ENCODE data around the gene LCN12. TPM values are rescaled to one million over a fixed set of nuclear protein-coding genes. Genes with fewer than 3 reads are reported as not detected.

The LCN12 gene
- total RNA-seq, 1 donor from 2014 or later, result 2.1 TPM

- intact Hi-C loops (cut with DNase I), result no loop called here
- DNase-seq (peak; percentile 33), ATAC-seq (ENCODE audit: poor library complexity) (no peak)
These were observed 1.1 kb downstream of the LCN12 start for GRCh38 chr9:136952876-136953770.

DNA sequence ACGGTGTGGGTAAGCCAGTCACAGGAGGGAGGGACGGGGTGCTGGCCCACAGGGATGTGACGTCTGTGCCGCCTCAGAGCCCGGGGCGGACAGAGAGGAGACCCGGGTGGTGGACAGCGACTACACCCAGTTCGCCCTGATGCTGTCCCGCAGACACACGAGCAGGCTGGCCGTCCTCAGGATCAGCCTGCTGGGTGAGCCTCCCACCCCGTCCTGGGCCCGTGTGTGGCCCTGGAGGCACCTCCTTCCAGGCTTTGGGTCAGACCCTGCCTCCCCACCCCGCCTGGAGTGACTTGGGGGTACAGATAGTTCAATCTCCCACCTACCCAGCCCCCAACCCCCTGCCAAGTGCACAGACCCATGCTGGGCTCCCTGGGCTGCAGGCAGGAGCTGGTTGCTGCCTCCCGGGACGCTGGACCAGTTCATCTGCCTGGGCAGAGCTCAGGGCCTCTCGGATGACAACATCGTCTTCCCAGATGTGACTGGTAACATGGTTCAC lies 1.7 kb downstream of the LCN12 start:
- DNase-seq, result peak; percentile 17
- intact Hi-C loops (cut with DNase I), result no loop called here

GRCh38 chr9:136954270-136955083 lies 2.4 kb downstream of the LCN12 start:
- intact Hi-C loops (cut with DNase I), result no loop called here
- DNase-seq, result peak; percentile 21
- no peak for ATAC-seq (ENCODE audit: poor library complexity)

More for the DNA sequence above, 1.7 kb downstream of the LCN12 start:
- ATAC-seq (ENCODE audit: poor library complexity), result no peak

DNA sequence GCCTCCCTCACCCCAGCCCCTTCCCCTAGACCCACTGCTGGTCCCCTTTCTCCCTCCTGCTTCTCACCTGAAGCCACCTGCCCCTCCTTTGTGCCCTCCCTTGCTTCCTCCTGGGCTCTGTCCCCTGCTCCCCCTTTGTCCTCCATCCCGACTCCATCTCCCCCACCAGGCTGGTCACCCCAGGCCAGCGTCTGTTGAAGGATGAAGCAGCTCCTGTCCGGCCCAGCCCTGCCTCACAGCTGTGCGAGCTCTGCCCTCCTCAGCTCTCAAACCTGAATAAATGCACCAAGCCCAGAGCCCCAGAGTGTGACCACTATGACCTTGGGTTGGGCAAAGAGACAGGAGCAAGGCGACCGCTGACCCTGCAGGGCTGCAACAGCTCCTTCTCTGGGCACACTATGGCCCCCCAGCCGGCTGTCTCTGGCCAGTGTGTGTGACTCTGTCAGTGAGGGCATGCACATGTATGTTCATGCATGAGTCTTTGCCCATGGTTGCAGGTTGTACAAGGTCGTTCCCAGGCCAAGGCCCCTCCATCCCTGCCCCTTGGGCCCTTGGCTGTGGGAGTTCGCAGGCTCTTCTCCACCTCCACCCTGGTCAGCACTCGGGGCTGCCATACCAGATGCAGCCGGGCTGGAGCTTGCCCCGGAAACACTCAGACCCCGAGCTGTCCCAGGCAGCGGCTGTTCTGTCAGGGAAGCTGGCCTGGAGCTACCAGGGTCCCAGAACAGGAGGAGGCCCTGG lies 3.3 kb downstream of the LCN12 start:
- intact Hi-C loops (cut with DNase I), result no loop called here
- peak; percentile 27 for DNase-seq
- no peak for ATAC-seq (ENCODE audit: poor library complexity)

- ATAC-seq (ENCODE audit: poor library complexity) (no peak), DNase-seq (peak; percentile 36)
- intact Hi-C loops (cut with DNase I), result no loop called here
These were observed 3.9 kb downstream of the LCN12 start for GRCh38 chr9:136955943-136956335.

GRCh38 chr9:136956604-136957003 lies 4.5 kb downstream of the LCN12 start:
- no peak for DNase-seq
- ATAC-seq (ENCODE audit: poor library complexity), result no peak
- intact Hi-C loops (cut with DNase I), result no loop called here

DNA sequence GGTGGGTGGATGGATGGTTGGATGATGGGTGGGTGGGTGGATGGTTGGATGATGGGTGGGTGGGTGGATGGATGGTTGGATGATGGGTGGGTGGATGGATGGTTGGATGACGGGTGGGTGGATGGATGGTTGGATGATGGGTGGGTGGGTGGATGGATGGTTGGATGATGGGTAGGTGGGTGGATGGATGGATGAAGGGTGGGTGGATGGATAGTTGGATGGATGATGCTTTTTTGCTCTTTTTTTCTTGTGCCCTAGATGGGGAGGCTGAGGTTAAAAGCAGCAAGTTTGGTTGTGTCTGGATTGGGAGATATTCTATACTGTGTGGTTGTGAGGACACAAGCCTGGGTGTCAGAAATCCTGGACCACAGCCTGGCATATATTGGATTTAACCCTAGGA lies 5.4 kb downstream of the LCN12 start:
- ATAC-seq (ENCODE audit: poor library complexity), result no peak
- DNase-seq, result no peak
- intact Hi-C loops (cut with DNase I), result no loop called here

- ATAC-seq (ENCODE audit: poor library complexity), result no peak
- no peak for DNase-seq
- intact Hi-C loops (cut with DNase I), result no loop called here
These were observed 5.8 kb downstream of the LCN12 start for GRCh38 chr9:136957901-136958300.

GRCh38 chr9:136958473-136958872 lies 6.4 kb downstream of the LCN12 start:
- ATAC-seq (ENCODE audit: poor library complexity), result no peak
- no peak for DNase-seq
- intact Hi-C loops (cut with DNase I), result no loop called here

GRCh38 chr9:136958898-136959850 lies 7.1 kb downstream of the LCN12 start:
- DNase-seq (no peak), ATAC-seq (ENCODE audit: poor library complexity) (no peak)
- intact Hi-C loops (cut with DNase I), result no loop called here

DNA sequence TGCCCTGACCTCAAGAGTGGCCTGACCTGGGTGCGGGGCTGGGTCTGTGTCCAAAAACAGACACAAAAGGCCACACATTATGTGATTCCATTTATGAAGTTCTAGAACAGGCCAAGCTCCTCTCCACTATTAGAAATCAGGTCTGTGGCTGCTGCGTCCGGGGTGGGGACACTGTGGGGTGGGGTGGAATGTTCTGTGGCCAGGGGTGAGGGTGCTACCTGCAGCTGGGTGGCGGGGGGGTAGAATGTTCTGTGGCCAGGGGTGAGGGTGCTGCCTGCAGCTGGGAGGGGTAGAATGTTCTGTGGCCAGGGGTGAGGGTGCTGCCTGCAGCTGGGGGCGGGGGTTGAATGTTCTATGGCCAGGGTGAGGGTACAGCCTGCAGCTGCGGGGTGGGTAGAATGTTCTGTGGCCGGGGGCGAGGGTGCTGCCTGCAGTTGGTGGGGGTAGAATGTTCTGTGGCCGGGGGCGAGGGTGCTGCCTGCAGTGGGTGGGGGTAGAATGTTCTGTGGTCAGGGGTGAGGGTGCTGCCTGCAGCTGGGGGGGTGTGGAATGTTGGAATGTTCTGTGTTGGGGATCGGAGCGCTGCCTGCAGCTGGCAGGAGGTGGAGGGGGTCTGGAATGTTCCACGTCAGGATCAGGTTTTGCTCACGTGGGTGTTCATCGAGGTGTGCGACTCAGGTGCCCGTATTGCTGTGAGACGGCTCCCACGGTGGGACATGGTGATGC lies 8.3 kb downstream of the LCN12 start:
- DNase-seq (no peak), ATAC-seq (ENCODE audit: poor library complexity) (no peak)
- intact Hi-C loops (cut with DNase I), result no loop called here

GRCh38 chr9:136960938-136961275 lies 8.8 kb downstream of the LCN12 start:
- no peak for ATAC-seq (ENCODE audit: poor library complexity)
- intact Hi-C loops (cut with DNase I), result no loop called here
- DNase-seq, result no peak

- ATAC-seq (ENCODE audit: poor library complexity) (peak; percentile 77), DNase-seq (peak; percentile 80)
- intact Hi-C loops (cut with DNase I), result no loop called here
These were observed 9.4 kb downstream of the LCN12 start for GRCh38 chr9:136961279-136962065.

GRCh38 chr9:136962163-136962562 lies 10.1 kb downstream of the LCN12 start:
- DNase-seq (no peak), ATAC-seq (ENCODE audit: poor library complexity) (no peak)
- intact Hi-C loops (cut with DNase I), result no loop called here

DNA sequence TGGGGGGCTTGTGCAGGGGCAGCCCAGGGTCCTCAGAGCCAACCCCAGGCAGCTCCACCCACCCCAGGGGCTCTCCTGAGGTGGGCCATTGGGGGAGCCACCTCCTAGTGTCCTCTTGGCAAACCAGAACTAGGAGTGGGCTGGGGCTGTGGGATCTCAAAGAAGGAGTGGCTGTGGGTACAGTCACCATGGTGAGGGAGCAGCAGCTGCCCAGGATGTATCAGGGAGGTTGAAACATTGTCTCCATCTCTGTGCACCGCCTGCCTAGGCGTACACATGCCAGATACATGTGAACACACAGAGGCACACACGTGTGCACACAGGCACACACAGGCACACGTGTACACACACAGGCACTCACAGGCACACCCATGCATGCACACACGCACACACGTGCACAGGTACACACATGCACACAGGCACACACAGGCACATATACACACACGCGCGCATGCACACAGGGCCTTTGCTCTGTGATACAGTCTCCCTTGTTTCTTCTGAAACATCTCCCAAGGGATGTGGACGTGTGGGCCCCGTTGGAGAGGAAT lies 10.7 kb downstream of the LCN12 start:
- DNase-seq (no peak), ATAC-seq (ENCODE audit: poor library complexity) (no peak)
- intact Hi-C loops (cut with DNase I), result no loop called here

GRCh38 chr9:136963341-136963740 lies 11.3 kb downstream of the LCN12 start:
- intact Hi-C loops (cut with DNase I), result no loop called here
- ATAC-seq (ENCODE audit: poor library complexity), result no peak
- DNase-seq, result no peak

All from Right ventricle myocardium superior (tissue), 1 donor.